Iris pigment epithelial cell (primary cell): ENCODE results near the gene KCNAB2.

Experiments
- DNase-seq: peaks from one replicate; pipeline ENCODE4 v3.0.0-alpha.2; 2011; ENCODE audit warnings: low read depth

The KCNAB2 gene

DNA sequence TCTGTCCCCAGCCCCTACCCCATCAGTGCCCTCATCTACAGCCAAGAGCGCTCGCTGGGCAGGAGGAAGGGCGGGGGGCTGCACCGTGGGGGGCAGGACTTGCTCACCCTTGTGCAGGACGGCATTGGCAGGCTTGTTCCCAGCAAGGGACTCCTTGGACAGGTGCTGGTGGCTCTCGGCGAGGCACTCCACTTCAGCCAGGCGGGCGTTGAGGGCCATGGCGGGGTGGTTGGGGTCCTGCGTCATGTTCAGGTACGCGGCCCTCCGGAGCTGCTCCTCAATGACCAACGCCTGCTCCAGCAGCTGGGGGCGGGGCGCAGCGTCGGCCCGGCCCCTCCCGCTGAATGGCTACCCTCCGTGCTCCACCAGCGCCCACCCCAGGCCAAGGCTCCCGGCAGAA lies 64.0 kb downstream of the KCNAB2 start:
- no peak for DNase-seq

DNA sequence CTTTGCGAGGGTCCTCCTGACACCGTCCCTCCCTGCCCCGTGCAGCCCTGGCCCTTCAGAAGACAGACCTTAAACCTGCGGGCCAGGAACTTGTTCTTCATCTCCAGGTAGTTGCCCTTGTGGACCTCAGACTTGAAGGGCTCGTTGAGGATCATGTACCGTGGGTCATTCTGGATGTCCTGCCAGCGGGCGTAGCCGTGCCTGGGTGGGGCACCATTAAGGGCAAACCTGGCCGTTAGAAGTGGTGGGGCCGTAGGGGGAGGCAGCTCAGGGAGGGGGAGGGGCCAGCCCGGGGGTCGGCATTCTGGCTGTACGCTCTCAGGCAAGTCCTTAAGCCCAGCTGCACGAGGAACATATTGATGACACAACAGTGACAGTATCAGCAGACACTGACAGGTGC lies 64.6 kb downstream of the KCNAB2 start:
- DNase-seq: no peak

DNA sequence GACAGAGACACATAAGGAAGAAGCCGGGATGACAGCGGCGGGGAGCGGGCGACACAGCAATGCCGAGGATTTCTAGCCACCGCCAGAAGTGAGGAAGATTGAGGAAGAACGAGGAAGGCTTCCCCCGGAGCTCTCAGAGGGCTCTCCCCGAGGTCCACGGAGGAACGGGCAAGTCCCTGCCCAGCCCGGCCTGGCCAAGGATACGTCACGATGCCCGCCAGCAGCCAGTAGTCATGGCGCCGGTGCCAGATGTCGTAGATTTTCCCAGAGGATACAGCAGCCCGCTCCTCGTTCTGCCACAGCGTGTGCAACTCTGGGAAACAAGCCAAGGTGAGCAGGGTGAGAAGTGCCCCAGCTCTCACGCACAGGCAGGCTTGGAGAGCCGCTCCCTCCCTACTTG lies 65.9 kb downstream of the KCNAB2 start:
- no peak for DNase-seq

DNA sequence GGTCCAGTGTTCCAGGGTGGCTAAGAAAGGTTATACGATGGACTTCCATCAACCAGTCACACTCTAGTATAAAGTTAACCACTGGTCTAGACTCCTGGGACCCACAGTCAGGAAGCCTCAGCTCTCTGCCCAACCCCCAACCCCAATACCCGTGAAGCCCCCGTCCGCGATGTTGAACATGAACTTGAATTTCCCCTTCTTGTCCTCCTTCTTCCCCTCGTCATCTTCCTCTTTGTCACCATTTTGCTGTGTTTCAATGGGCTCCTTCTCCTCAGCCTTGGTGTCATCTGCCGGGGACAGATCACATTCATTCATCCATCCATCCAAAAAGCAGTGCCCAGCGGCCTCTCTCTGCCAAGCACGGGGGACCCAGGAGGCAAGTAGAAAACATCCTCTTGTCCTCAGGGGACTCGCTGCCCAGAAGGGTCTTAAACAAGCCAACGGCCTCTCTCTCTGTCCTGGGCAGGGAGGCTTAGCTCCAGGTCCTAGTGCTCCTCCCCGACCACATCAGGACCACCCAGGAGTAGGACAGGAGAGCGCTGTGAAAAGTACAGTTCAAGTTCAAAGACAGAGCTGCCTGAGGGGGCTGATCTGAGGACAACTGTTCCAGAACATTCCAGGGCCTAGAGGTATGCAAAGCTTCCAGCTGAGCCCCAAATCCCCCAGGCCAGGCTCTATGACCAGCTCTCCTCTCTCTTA lies 66.5 kb downstream of the KCNAB2 start:
- no peak for DNase-seq

DNA sequence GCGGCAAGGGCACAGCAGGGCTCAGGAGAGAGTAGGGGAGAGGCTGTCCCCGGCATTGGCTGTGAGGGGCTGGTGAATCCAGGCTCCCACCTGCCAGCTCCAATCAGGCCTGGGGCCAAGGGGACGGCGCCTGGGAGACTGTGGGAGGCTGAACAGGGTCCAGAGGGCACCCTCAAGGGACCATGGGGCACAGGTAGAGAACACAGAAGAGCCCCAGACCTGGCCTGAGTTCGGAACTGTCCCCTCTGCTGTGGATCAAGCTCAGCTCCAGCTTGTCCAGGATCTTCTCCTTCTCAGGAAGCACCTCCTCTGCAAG lies 67.0 kb downstream of the KCNAB2 start:
- DNase-seq: no peak

DNA sequence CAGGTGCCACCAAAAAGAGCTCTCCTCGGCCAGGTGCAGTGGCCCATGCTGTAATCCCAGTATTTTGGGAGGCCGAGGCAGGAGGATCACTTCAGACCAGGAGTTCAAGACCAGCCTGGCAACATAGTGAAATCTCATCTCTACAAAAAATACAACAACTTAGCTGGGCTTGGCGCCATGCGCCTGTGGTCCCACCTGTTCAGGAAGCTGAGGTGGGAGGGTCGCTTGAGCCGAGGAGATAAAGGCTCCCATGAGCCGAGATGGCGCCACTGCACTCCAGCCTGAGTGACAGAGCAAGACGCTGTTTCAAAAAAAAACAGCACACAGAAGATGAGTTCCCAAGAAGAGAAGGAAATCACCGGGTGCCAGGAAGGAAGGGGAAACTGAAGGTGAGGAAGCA lies 67.4 kb downstream of the KCNAB2 start:
- no peak for DNase-seq

DNA sequence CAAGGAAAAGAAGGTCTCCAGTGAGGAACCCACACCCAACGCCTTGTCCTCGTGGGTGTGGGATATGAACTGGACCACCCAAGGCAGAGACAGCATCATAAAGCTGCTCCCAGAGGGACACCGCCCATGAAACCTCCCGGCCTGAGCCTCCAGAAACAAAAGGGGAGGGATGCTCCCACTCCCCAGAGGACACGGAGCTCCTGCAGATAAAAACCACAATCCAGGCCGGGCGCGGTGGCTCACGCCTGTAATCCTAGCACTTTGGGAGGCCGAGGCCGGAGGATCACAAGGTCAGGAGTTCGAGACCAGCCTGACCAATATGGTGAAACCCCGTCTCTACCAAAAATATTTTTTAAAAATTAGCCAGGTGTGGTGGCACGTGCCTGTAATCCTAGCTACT lies 68.1 kb downstream of the KCNAB2 start:
- DNase-seq: no peak

DNA sequence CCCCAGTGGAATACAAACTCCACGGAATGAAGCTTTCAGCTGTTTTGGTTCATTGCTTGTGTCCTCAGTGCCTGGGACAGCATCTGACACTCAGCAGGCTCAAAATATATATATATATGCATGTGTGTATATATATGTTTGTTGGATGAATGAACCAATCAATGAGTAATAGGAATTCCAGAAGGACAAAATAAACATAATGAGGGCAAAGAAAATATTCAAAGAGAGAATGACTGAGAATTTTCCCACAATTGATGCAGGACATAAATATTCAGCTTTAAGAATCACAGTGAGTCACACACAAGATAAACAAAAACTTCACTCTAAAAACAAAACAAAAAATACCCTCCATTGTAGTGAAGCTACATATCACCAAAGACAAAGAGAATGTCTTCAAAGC lies 70.4 kb downstream of the KCNAB2 start:
- DNase-seq: peak; percentile 40

DNA sequence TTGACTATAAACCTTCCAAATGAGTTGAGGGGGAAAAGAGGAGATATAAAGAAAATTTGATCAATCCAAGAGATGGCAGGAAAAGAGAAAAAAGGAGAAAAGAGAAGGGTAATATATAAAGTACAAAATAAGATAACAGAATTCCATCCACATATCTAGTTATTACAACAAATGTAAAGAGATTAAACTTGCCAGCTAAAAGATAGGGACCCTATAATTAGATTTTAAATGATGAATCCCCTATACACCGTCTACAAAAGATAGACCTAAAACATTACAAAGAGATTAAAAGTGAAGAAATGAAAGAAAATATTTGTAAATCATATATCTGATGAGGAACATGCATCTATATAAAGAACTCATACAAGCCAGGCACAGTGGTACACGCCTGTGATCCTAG lies 71.4 kb downstream of the KCNAB2 start:
- DNase-seq: no peak

DNA sequence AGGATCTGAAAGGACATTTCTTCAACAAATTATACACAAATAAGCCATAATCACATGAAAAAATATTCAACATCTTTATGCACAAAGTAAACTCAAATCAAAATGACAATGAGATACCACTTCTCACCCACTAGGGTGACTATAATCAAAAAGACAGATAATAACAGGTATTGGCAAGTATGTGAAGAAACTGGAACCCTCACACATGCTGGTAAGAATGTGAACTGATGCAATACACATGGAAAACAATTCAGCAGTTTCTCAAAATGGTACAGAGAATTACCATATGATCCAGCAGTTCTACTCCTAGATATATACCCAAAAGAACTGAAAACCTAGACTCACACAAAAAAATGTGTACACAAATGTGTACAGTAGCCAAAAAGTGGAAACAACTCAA lies 71.9 kb downstream of the KCNAB2 start:
- DNase-seq: no peak

DNA sequence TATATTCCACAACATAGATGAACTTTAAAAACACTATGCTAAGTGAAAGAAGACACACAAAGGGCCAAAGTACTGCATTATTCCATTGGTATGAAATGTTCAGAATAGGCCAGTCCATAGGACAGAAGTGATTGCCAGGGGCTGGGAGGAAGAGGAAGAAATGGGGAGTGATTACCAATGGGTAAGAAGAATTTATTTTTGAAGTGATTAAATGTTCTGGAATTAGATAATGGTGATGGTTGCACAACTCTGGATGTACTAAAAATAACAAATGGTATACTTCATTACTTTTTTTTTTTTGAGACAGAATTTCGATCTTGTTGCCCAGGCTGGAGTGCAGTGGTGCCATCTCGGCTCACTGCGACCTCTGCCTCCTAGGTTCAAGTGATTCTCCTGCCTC lies 72.7 kb downstream of the KCNAB2 start:
- peak; percentile 62 for DNase-seq

DNA sequence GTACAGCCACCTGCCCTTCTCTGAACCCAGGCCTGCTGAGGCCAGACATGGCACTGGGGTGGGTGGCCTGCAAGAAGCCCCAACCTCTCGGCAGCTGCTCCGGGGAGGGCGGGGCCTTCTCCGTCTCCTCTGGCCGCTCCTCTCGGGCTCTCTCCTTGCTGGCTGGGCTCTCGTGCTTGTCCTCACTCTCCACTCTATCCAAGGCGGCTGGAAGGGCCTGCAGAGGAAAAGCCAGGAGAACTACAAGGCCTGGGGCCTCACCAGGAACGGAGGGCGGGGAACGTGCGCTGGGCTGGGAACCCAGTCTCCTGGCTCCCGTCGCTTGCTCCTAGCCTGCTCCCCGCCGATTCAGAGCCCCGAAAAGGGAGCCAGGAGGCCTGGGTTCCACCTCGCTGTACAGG lies 75.3 kb downstream of the KCNAB2 start:
- DNase-seq: no peak

DNA sequence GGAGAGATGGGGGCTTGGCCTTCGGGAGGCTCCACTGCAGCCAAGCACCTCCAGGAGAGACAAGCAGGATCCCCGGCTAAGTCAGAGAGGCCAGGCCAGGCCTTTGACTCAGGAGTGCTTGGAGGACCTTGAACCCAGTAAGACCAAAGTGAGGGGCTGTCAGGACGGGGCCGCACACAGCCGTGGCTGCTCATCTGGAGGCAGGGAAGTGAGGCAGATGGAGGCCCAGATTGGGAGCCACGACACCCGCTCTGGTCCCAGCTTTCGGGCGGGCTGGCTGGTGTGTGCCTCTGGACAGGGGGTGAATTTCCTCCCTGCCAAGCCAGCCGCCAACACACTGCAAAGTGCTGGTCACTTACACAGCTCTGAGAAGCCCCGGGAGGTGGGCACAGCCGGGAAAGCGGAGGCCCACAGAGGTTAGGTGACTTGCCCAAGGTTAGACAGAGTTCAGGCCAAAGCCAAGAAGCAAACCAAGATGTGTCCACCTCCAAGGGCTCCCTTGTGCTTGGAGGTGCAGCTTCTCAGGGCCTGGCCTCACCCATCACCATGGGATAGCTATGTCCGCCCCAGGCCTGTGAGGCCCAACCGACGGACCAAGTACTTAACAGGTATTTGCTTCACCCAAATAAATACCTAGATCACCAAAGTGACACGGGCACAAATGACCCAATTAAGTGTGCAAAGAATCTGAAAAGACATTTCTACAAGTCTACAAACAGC lies 76.1 kb downstream of the KCNAB2 start:
- no peak for DNase-seq

DNA sequence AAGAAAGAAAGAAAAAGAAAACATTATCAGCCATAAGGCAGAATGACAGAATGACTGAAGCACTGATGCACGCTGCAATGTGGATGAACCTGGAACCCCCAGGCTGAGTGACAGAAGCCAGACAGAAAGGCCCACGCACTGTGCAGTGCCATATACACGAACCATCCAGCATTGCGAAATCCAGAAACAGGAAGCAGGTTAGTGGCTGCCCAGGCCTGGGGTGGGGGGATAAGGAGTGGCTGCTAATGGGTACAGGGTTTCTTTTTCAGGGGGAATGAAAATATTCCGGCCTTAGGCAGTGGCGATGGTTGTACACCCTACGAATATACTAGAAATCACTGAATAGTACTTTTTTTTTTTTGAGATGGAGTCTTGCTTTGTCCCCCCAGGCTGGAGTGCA lies 77.4 kb downstream of the KCNAB2 start:
- no peak for DNase-seq

DNA sequence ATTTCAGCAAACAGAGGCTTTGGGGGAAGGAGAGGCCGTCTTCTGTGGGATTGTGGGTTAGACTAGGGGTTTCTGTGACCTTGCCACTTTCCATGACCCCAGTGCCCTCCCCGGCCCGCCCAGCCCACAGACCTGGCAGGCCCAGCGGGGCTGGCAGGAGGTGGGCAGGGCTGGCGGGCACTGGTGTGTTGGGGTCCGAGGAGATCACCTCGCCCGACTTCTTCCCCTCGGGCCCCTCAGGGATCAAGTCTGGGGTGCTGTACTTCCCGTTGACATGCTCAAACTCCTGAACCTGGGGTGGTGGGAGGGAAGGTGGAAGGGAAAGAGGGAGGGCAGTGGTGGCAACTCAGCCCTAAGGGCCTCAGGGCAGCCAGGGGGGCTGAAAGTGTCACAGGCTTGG lies 78.1 kb downstream of the KCNAB2 start:
- no peak for DNase-seq

DNA sequence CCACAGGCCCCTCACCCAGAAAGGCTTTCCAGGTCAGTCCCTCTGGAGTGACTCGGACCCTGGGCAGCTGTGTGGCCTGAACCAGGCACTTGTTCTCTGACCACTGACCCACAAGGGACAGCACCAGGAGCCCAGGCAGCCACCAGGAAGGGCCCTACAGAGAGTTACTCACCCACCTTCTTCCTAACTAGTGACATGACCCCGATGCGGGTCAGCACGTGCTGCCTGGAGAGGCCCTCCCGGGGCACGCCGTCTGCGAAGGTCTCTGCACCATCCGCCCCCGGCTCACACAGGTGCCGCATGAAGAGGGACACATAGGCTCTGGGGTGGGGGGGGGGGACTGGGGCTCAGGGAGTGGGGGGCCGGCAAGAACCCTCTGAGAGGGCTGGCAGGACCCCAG lies 78.7 kb downstream of the KCNAB2 start:
- no peak for DNase-seq

DNA sequence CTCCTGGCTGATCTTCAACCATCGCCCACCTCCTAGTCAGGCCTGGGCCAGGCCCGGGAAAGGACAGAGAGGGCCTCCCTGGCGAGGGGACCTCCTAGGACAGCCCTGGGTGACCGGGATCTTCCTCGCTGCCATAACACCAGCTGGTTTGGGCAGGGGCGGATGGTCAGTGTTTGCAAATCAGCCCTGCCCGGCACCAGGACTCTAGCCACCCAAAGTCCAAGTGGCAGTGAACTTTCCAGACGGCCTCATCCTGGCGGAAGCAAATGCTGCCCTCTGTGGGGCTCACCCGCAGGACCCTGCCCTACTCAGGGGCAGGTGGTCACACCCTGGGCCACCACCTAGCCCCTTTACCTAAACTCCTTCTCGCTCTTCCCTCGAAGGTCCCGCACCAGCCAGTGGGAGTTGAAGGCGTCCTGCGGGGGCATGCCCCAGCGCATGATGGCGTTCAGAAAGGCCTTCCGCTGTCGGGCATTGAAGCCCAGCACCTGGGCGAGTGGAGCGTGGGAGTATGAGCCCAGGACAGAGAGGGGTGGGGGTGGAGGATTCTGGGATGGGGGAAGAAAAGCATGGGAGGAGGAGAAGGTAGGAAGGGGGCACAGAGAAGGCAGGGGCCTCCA lies 79.2 kb downstream of the KCNAB2 start:
- DNase-seq: no peak

DNA sequence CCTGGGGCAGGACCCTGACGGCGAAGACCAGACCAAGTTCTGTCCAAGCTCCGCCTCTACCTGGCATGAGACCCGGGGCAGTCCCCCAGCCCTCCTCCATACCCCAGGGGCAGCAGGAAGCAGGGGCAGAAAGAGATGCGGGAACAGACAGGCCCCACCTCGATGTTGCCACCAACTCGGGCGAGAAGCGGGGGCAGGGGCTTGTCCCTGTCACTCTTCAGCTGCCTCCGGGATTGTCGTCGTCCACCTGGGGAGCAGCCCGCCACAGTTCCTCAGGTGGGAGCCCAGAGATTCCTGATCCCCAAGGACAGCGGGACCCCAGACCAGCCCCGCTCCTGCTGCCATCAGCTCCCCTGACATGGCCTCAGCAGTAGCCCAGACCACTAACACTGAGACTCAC lies 79.7 kb downstream of the KCNAB2 start:
- DNase-seq: no peak

DNA sequence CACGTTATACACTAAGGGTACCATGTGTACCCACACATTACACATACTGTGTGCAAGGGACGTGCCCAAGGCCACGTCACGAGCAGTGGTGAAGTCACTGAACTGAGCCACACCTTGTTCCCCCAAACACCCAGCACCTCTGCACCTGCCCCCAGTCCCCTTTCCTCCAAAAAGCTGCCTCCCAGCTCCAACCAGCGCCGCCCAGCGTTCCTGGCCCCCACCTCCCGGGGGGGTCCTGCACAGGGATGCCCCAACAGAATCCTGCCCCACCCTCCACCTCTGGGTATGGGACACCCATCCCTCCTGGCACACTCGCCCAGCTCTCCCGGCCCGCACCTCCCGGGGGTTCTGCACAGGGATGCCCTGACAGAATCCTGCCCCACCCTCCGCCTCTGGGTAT lies 80.3 kb downstream of the KCNAB2 start:
- DNase-seq: no peak

DNA sequence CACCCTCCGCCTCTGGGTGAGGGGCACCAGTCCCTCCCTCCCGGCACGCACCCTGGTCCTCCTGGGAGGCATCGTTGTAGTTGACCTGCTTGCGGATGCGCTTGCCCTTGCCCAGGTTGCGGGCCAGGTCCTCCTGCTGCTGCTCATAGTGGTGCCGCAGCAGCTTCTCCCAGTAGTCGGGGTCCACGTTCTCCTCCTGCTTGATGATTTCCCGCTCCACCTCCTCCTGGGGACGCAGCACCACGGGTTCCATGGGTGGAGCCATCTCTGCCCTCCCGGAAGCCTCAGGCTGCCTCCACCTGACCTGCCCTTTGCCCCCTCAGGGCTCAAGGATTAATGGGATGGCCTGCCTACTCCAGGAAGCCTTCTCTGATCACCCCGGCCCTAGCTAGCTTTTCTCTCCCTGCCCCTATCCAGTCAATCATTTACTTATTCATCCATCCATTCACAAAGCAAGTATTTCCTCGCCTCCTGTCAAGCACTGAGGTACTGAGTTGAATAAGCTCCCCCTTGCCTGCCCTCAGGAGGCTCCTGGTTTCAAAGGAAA lies 80.9 kb downstream of the KCNAB2 start:
- no peak for DNase-seq

DNA sequence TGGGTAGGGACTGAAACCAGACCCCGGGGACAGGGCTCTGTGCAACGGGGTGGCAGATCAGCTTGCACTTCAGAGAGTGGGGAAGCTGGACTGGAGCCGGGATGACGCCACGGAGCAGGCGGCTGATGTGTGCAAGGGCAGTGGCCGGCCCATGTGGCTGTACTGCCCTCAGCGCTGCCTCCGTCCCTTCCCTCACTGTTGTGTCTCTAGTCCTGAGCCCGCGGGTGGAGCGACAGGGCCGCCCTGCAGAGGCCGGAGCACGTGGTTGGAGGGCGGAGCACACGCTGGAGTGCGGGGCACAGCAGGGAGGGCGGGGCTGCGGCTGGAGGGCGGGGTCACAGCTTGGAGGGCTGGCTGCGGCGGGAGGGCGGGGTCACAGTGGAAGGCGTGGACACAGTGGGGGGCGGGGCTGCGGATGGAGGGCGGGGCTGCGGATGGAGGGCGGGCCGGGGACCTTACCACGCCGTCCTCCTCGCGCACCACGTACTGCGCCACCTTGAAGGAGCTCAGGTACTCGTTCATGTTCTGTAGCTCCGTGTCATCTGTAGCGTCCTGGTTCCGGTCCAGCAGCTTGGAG lies 82.0 kb downstream of the KCNAB2 start:
- DNase-seq: peak; percentile 58

DNA sequence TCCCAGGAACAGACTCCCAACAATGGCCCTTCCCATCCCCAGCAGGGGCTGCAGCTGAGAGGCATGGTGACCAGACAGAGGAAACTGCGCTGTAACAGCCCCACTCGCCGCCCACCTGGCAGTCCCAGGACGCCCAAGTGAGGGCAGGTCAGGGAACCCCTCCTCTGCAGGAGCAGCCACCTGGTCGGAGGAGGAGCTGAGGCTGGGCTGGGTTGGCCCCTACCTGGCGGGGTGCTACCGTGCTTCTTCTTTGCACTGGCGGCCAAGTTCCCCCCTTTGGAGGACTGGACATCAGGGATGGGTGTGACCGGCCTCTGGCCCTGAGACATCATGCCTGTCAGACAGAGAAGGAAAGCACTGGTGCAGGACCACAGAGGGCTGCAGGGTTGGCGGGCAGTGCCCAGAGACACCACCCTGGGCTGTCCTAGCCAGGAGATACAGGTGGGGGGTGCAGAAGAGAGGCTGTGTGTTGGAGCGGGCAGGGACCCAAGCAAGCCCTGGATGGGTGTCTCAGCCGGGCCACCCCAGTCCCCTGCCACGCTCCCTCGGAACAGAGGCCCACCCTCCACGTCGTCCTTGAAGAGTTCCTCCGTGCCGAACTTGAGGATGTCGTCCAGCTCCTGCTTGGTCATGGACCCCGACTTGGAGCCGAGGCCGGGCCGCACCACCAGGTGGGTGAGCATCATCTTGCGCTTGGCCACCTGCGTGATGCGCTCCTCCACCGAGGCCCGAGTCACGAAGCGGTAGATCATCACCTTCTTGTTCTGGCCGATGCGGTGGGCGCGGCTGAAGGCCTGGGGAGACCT lies 82.8 kb downstream of the KCNAB2 start:
- no peak for DNase-seq
